ENCODE results near the gene PPP1R3C. TPM values are rescaled to one million over a fixed set of nuclear protein-coding genes. Genes with fewer than 3 reads are reported as not detected.

Gene PPP1R3C
- total and polyA plus RNA-seq, 4 experiments from 2014 or later, result not detected

- peaks cover 4 to 24% of the 10 kb centered on the region in 2 donors for H3K27me3 Mint-ChIP-seq
- Histone ChIP-seq H3K9me3 (ENCODE audit: control insufficient read depth in 1 of 2, low read length in 2 of 2) (no peaks in the 10 kb centered on the region), H3K27ac (ENCODE audit: low read depth, low read length) (no peak overlapping the region), H3K4me3 (ENCODE audit: low read length in 2 of 2) (no peak overlapping the region), H3K27me3 (ENCODE audit: insufficient read depth, low read length) (no peaks in the 10 kb centered on the region), H3K4me1 (ENCODE audit: insufficient read depth, low read length) (no peaks in the 10 kb centered on the region), H3K36me3 (ENCODE audit: insufficient read depth, low read length) (no peaks in the 10 kb centered on the region)
- H3K9me3 Mint-ChIP-seq, result no peaks in the 10 kb centered on the region
- H3K4me1 Mint-ChIP-seq, result no peaks in the 10 kb centered on the region
- H3K27ac Mint-ChIP-seq, result no peak overlapping the region
- POLR2A ChIA-PET (ENCODE audit: partially characterized antibody), result no interaction called here
- intact Hi-C loops (cut with micrococcal nuclease), result no loop called here
- no peak for DNase-seq
- no peaks in the 10 kb centered on the region for H3K36me3 Mint-ChIP-seq
- H3K4me3 Mint-ChIP-seq, result no peak overlapping the region
- CTCF ChIA-PET (ENCODE audit: partially characterized antibody), result no interaction called here
Observed at GRCh38 chr10:91590142-91590903, 42.5 kb downstream of the PPP1R3C start.

- no peak overlapping the region for H3K4me3 ChIP-seq (ENCODE audit: low read length in 2 of 2)
- ChIA-PET CTCF (ENCODE audit: partially characterized antibody) (no interaction called here), POLR2A (ENCODE audit: partially characterized antibody) (no interaction called here)
- Mint-ChIP-seq H3K4me1 (no peaks in the 10 kb centered on the region), H3K9me3 (peaks cover 0 to 1% (median 0%) of the 10 kb centered on the region in 8 donors), H3K36me3 (no peaks in the 10 kb centered on the region), H3K27me3 (peaks cover 4 to 26% of the 10 kb centered on the region in 2 donors), H3K4me3 (no peak overlapping the region), H3K27ac (no peak overlapping the region)
- H3K27me3 ChIP-seq (ENCODE audit: insufficient read depth, low read length), result no peaks in the 10 kb centered on the region
- H3K36me3 ChIP-seq (ENCODE audit: insufficient read depth, low read length), result no peaks in the 10 kb centered on the region
- intact Hi-C loops (cut with micrococcal nuclease), result no loop called here
- H3K9me3 ChIP-seq (ENCODE audit: control insufficient read depth in 1 of 2, low read length in 2 of 2), result no peaks in the 10 kb centered on the region
- no peaks in the 10 kb centered on the region for H3K4me1 ChIP-seq (ENCODE audit: insufficient read depth, low read length)
- H3K27ac ChIP-seq (ENCODE audit: low read depth, low read length), result no peak overlapping the region
- DNase-seq, result no peak
Observed at GRCh38 chr10:91589658-91590035, 43.2 kb downstream of the PPP1R3C start.

GRCh38 chr10:91589015-91589657 is 43.7 kb downstream of the PPP1R3C start:
- H3K4me3 ChIP-seq (ENCODE audit: low read length in 2 of 2), result no peak overlapping the region
- no peak overlapping the region for H3K27ac Mint-ChIP-seq
- no peaks in the 10 kb centered on the region for H3K4me1 Mint-ChIP-seq
- no peak overlapping the region for H3K27ac ChIP-seq (ENCODE audit: low read depth, low read length)
- H3K4me1 ChIP-seq (ENCODE audit: insufficient read depth, low read length), result no peaks in the 10 kb centered on the region
- H3K9me3 Mint-ChIP-seq, result peaks cover 0 to 2% (median 0%) of the 10 kb centered on the region in 8 donors
- no peak for DNase-seq
- ChIA-PET CTCF (ENCODE audit: partially characterized antibody) (no interaction called here), POLR2A (ENCODE audit: partially characterized antibody) (no interaction called here)
- no peaks in the 10 kb centered on the region for H3K9me3 ChIP-seq (ENCODE audit: control insufficient read depth in 1 of 2, low read length in 2 of 2)
- peaks cover 4 to 26% of the 10 kb centered on the region in 2 donors for H3K27me3 Mint-ChIP-seq
- H3K36me3 ChIP-seq (ENCODE audit: insufficient read depth, low read length), result no peaks in the 10 kb centered on the region
- no peaks in the 10 kb centered on the region for H3K36me3 Mint-ChIP-seq
- no peak overlapping the region for H3K4me3 Mint-ChIP-seq
- no peaks in the 10 kb centered on the region for H3K27me3 ChIP-seq (ENCODE audit: insufficient read depth, low read length)
- intact Hi-C loops (cut with micrococcal nuclease), result no loop called here

GRCh38 chr10:91587710-91588638 is 44.9 kb downstream of the PPP1R3C start:
- Histone ChIP-seq H3K27me3 (ENCODE audit: insufficient read depth, low read length) (no peaks in the 10 kb centered on the region), H3K9me3 (ENCODE audit: control insufficient read depth in 1 of 2, low read length in 2 of 2) (no peaks in the 10 kb centered on the region), H3K27ac (ENCODE audit: low read depth, low read length) (no peak overlapping the region), H3K36me3 (ENCODE audit: insufficient read depth, low read length) (no peaks in the 10 kb centered on the region), H3K4me1 (ENCODE audit: insufficient read depth, low read length) (no peaks in the 10 kb centered on the region), H3K4me3 (ENCODE audit: low read length in 2 of 2) (no peak overlapping the region)
- CTCF ChIA-PET (ENCODE audit: partially characterized antibody), result no interaction called here
- POLR2A ChIA-PET (ENCODE audit: partially characterized antibody), result no interaction called here
- Mint-ChIP-seq H3K27me3 (peaks cover 2 to 24% of the 10 kb centered on the region in 2 donors), H3K9me3 (peaks cover 0 to 2% (median 0%) of the 10 kb centered on the region in 8 donors), H3K36me3 (no peaks in the 10 kb centered on the region), H3K4me3 (no peak overlapping the region), H3K4me1 (no peaks in the 10 kb centered on the region), H3K27ac (no peak overlapping the region)
- intact Hi-C loops (cut with micrococcal nuclease), result no loop called here
- DNase-seq, result no peak

- intact Hi-C loops (cut with micrococcal nuclease), result no loop called here
- no peaks in the 10 kb centered on the region for H3K4me1 ChIP-seq (ENCODE audit: insufficient read depth, low read length)
- no peak overlapping the region for H3K27ac ChIP-seq (ENCODE audit: low read depth, low read length)
- H3K9me3 ChIP-seq (ENCODE audit: control insufficient read depth in 1 of 2, low read length in 2 of 2), result no peaks in the 10 kb centered on the region
- Mint-ChIP-seq H3K27me3 (peaks cover 2 to 17% of the 10 kb centered on the region in 2 donors), H3K36me3 (no peaks in the 10 kb centered on the region), H3K27ac (no peak overlapping the region), H3K9me3 (peaks cover 0 to 7% (median 3%) of the 10 kb centered on the region in 8 donors), H3K4me3 (no peak overlapping the region), H3K4me1 (no peaks in the 10 kb centered on the region)
- ChIA-PET CTCF (ENCODE audit: partially characterized antibody) (no interaction called here), POLR2A (ENCODE audit: partially characterized antibody) (no interaction called here)
- H3K36me3 ChIP-seq (ENCODE audit: insufficient read depth, low read length), result no peaks in the 10 kb centered on the region
- no peaks in the 10 kb centered on the region for H3K27me3 ChIP-seq (ENCODE audit: insufficient read depth, low read length)
- DNase-seq, result no peak
- H3K4me3 ChIP-seq (ENCODE audit: low read length in 2 of 2), result no peak overlapping the region
Observed at GRCh38 chr10:91582153-91582554, 50.7 kb downstream of the PPP1R3C start.

GRCh38 chr10:91579329-91579985 is 53.4 kb downstream of the PPP1R3C start:
- H3K4me1 ChIP-seq (ENCODE audit: insufficient read depth, low read length), result no peaks in the 10 kb centered on the region
- H3K9me3 Mint-ChIP-seq, result peaks cover 0 to 7% (median 3%) of the 10 kb centered on the region in 8 donors
- no peaks in the 10 kb centered on the region for H3K4me1 Mint-ChIP-seq
- POLR2A ChIA-PET (ENCODE audit: partially characterized antibody), result no interaction called here
- no peaks in the 10 kb centered on the region for H3K36me3 Mint-ChIP-seq
- H3K4me3 Mint-ChIP-seq, result no peak overlapping the region
- H3K27me3 ChIP-seq (ENCODE audit: insufficient read depth, low read length), result no peaks in the 10 kb centered on the region
- intact Hi-C loops (cut with micrococcal nuclease), result no loop called here
- CTCF ChIA-PET (ENCODE audit: partially characterized antibody), result no interaction called here
- H3K27ac Mint-ChIP-seq, result no peak overlapping the region
- H3K27me3 Mint-ChIP-seq, result peaks cover 0 to 10% of the 10 kb centered on the region in 2 donors
- DNase-seq, result no peak
- H3K36me3 ChIP-seq (ENCODE audit: insufficient read depth, low read length), result no peaks in the 10 kb centered on the region
- no peaks in the 10 kb centered on the region for H3K9me3 ChIP-seq (ENCODE audit: control insufficient read depth in 1 of 2, low read length in 2 of 2)
- no peak overlapping the region for H3K27ac ChIP-seq (ENCODE audit: low read depth, low read length)
- H3K4me3 ChIP-seq (ENCODE audit: low read length in 2 of 2), result no peak overlapping the region

All from CD4-positive, alpha-beta memory T cell (primary cell).